ENCODE measurements around the gene PSMD13.

DNA sequence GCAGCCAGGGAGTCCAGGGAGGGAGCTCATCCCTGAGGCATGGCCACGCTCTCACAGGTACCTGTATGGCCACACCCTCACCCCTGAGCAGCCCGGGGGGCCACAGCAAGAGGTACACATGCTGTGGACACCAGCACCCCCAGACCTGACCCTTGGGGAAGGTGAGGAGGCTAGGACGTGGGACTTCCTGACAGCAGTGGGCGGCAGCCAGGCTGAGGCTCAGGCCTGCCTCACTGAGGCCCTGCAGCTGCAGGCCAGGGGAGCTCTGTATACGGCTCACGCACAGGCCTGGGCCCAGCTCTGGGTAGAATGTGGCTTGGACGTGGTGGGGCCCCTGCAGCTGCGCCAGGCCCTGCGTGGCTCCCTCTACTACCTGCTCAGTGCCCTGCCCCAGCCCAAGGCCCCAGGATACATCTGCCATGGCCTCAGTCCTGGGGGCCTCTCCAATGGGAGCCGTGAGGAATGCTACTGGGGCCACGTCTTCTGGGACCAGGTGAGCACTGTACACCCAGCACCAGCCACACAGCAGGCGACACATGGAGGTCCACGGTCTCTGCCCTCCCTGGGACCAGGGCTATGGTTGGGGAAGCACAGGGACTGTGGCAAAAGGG, 54.0 kb downstream of the PSMD13 start:
- TF ChIP-seq, protein P1, sequence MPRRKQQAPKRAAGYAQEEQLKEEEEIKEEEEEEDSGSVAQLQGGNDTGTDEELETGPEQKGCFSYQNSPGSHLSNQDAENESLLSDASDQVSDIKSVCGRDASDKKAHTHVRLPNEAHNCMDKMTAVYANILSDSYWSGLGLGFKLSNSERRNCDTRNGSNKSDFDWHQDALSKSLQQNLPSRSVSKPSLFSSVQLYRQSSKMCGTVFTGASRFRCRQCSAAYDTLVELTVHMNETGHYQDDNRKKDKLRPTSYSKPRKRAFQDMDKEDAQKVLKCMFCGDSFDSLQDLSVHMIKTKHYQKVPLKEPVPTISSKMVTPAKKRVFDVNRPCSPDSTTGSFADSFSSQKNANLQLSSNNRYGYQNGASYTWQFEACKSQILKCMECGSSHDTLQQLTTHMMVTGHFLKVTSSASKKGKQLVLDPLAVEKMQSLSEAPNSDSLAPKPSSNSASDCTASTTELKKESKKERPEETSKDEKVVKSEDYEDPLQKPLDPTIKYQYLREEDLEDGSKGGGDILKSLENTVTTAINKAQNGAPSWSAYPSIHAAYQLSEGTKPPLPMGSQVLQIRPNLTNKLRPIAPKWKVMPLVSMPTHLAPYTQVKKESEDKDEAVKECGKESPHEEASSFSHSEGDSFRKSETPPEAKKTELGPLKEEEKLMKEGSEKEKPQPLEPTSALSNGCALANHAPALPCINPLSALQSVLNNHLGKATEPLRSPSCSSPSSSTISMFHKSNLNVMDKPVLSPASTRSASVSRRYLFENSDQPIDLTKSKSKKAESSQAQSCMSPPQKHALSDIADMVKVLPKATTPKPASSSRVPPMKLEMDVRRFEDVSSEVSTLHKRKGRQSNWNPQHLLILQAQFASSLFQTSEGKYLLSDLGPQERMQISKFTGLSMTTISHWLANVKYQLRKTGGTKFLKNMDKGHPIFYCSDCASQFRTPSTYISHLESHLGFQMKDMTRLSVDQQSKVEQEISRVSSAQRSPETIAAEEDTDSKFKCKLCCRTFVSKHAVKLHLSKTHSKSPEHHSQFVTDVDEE (CRISPR knock-in tag; IDR thresholded peaks at IDR 0.05): no peak
- no peak for TF ChIP-seq PPARA (CRISPR knock-in tag; IDR thresholded peaks at IDR 0.05; ENCODE audit: borderline replicate concordance)
- no peak for TF ChIP-seq GLIS3 (CRISPR knock-in tag; IDR thresholded peaks at IDR 0.05)
- TF ChIP-seq ISL1 (CRISPR knock-in tag; IDR thresholded peaks at IDR 0.05): no peak

Measured in SK-N-SH treated with all-trans-retinoic acid at 6 μM for 48 hours (cell line).